IgD-negative memory B cell (primary cell): ENCODE data around the gene SLC22A4. TPM values are rescaled to one million over a fixed set of nuclear protein-coding genes. Genes with fewer than 3 reads are reported as not detected.

ENCODE experiments used
- H3K27ac Mint-ChIP-seq, 3 donors: one replicate each; pipeline ENCODE4 v1.8.0; 2020 to 2022; ENCODE audit warnings: mild to moderate bottlenecking in 3 of 3, mixed read lengths in 3 of 3, moderate library complexity in 1 of 3
- H3K27me3 Mint-ChIP-seq: one replicate; pipeline ENCODE4 v1.8.0; 2021; ENCODE audit warnings: mixed read lengths
- H3K36me3 Mint-ChIP-seq: one replicate; pipeline ENCODE4 v1.8.0; 2020; ENCODE audit warnings: mild to moderate bottlenecking, mixed read lengths
- H3K4me1 Mint-ChIP-seq, 3 donors: one replicate each; pipeline ENCODE4 v1.8.0; 2020 to 2022; ENCODE audit warnings: mixed read lengths in 3 of 3, mild to moderate bottlenecking in 1 of 3
- H3K4me3 Mint-ChIP-seq, 4 donors: one replicate each; pipeline ENCODE4 v1.8.0; 2020 to 2022; ENCODE audit warnings: mild to moderate bottlenecking in 4 of 4, mixed read lengths in 4 of 4, moderate library complexity in 3 of 4
- H3K9me3 Mint-ChIP-seq, 3 donors: one replicate each; pipeline ENCODE4 v1.8.0; 2020 to 2021; ENCODE audit warnings: mixed read lengths in 3 of 3, mild to moderate bottlenecking in 1 of 3
- polyA plus RNA-seq: library from polyadenylated mRNA; unstranded; fragments of 300-500 nt; fragmentation: Illumina TruSeq; gene quantifications from one replicate; pipeline ENCODE4 v1.2.3, GENCODE V29; 2021

The SLC22A4 gene
- polyA plus RNA-seq, 1 donor from 2014 or later: not detected

DNA sequence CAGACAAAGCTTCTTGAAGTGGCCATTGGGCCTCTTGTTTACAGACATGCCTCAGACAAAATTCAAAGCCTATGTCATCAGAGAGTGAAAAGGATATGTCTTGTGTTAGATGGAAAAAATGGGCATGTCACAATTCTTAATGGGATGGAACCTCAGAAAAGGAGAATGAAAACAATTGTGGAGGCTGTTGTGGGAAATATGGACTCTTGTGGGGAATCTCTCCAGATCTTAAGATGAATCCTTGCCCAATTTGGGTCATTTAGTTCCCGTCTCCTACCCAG, 94.8 kb downstream of the SLC22A4 start:
- peaks cover 17 to 24% (median 17%) of the 10 kb centered on the region in 3 donors for H3K4me1 Mint-ChIP-seq
- H3K4me3 Mint-ChIP-seq: no peak overlapping the region
- no peak overlapping the region for H3K27ac Mint-ChIP-seq
- no peaks in the 10 kb centered on the region for H3K27me3 Mint-ChIP-seq
- H3K9me3 Mint-ChIP-seq: no peaks in the 10 kb centered on the region
- H3K36me3 Mint-ChIP-seq: peaks cover 3% of the 10 kb centered on the region

DNA sequence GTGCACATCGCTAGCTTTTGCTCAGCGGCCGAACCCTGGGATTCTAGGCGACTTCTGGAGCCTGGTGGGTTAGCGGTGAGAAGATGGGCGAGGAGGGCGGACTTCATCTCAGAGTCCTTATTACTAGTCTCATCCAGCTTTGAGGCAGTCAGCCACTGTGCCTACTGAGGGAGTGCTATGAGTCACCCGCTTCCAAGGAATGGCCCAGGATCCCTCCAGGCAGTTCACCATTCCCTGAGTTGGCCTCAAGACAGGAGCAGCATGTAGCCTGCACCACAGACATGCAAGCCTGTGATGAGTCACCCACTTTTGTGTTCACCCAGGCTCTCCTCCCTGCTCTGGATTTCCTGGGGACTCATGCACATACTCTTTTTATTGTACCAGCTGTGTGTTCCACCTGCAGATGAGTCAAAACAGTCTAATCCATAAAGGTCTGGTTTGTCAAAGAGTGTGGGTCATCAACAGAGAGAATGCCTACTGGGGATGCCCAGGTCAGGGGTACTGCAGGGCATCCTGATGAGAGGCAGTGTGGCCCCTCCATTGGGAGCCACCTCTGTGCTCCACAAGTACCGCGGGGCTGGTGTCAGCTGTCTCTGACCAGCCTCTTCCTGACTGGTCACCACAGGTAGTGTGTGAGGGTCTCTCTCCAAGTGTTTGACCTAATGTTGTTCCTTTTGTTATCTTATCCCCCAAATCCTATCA, 95.5 kb downstream of the SLC22A4 start:
- H3K36me3 Mint-ChIP-seq: peaks cover 3% of the 10 kb centered on the region
- H3K27me3 Mint-ChIP-seq: no peaks in the 10 kb centered on the region
- H3K27ac Mint-ChIP-seq: peak overlapping the region in 2 of 3 donors; percentile 13 to 67
- H3K4me3 Mint-ChIP-seq: no peak overlapping the region
- H3K9me3 Mint-ChIP-seq: no peaks in the 10 kb centered on the region
- peaks cover 22 to 32% (median 24%) of the 10 kb centered on the region in 3 donors for H3K4me1 Mint-ChIP-seq

DNA sequence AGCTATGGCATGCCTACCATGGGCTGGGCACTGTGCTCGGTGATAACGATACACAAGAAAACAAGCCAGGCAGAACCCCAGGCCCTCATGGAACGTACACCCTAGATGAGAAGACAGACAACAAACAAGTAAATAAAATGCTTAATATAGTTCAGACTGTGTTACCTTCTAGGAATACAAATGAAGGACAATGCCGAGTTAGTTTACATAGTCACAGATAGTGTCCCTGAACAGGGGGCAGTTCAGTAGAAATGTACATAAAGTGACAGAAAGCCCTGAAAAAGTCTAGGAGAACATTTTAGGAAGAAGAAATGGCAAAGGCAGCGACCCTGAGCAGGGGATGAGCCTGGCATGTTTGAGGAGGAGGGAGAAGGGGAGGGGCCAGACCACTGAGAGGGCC, 97.1 kb downstream of the SLC22A4 start:
- Mint-ChIP-seq H3K4me3 (no peak overlapping the region), H3K27me3 (no peaks in the 10 kb centered on the region), H3K27ac (peak overlapping the region in 1 of 3 donors; percentile 66), H3K4me1 (peaks cover 26 to 38% (median 28%) of the 10 kb centered on the region in 3 donors), H3K36me3 (peaks cover 3% of the 10 kb centered on the region), H3K9me3 (no peaks in the 10 kb centered on the region)

DNA sequence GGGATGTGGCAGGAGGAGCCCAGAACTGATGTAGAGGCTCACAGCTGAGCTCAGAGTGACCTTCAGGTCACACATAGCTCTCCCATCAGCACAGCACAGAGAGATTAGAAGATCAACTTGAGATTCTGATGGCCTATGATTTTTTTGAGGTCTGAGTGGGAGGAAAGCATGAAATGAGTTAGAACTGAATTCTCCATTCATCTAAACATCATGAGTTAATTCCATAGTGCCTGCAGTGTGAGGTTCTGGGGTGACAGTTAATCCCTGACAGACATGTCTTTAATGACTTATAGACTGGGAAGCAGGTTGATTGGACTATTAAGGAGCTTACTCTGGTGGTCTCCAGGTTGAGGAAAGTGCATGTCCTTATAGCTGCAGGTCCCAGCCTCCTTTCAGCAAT, 97.7 kb downstream of the SLC22A4 start:
- Mint-ChIP-seq H3K36me3 (peaks cover 3% of the 10 kb centered on the region), H3K9me3 (no peaks in the 10 kb centered on the region), H3K4me1 (peaks cover 20 to 32% (median 22%) of the 10 kb centered on the region in 3 donors), H3K27me3 (no peaks in the 10 kb centered on the region), H3K27ac (peak overlapping the region in 2 of 3 donors; percentile 7 to 66), H3K4me3 (no peak overlapping the region)

DNA sequence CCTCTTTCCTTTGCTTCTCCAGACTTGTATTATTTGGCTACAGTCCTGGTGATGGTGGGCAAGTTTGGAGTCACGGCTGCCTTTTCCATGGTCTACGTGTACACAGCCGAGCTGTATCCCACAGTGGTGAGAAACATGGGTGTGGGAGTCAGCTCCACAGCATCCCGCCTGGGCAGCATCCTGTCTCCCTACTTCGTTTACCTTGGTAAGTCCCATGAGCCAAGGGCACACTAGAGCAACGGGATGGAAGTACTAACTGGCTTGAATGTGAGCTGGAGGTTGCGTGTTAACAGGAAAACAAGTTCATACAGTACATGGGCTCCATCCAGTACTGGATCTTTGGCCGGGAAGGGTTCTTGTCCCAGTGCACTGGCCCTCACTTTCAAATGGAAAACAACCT, 98.2 kb downstream of the SLC22A4 start:
- H3K36me3 Mint-ChIP-seq: peaks cover 3% of the 10 kb centered on the region
- peak overlapping the region in 1 of 3 donors; percentile 7 for H3K27ac Mint-ChIP-seq
- no peak overlapping the region for H3K4me3 Mint-ChIP-seq
- peaks cover 20 to 32% (median 21%) of the 10 kb centered on the region in 3 donors for H3K4me1 Mint-ChIP-seq
- no peaks in the 10 kb centered on the region for H3K27me3 Mint-ChIP-seq
- no peaks in the 10 kb centered on the region for H3K9me3 Mint-ChIP-seq

DNA sequence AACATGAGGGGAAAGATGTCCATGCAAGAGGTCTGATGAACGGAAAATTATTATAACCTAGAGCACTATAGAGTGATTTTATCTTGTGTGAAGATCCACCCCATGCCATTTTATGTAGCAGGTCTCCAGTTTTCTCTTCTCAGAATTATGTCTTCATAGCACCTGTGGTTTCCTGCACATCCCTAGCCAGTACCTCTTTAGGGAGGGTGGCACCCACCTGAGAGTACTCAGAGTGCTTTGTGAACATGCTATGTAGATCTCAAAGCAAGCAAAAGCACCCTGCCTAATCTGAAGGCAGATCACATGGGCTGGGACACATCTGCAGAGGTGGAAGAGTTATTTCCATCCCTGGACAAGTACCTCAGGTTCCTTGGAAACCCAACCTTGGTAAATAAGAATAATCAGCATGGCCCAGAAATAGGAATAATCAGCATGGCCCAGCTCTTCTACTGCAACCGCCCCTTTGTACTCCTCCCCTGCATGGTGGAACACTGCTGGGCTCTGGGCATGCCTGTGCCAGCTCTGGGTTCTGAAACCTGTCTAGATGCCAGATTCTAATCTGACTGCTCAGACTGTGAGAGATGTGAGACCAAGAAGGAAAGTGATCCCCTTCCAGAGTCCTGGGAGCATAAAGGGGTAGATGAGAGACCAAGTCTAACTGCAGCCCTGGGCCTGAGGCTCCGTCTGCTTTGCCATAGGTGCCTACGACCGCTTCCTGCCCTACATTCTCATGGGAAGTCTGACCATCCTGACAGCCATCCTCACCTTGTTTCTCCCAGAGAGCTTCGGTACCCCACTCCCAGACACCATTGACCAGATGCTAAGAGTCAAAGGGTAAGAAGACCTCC, 99.0 kb downstream of the SLC22A4 start:
- no peaks in the 10 kb centered on the region for H3K9me3 Mint-ChIP-seq
- peak overlapping the region in 2 of 3 donors; percentile 15 to 49 for H3K27ac Mint-ChIP-seq
- peaks cover 3% of the 10 kb centered on the region for H3K36me3 Mint-ChIP-seq
- no peaks in the 10 kb centered on the region for H3K27me3 Mint-ChIP-seq
- H3K4me1 Mint-ChIP-seq: peaks cover 20 to 32% (median 21%) of the 10 kb centered on the region in 3 donors
- H3K4me3 Mint-ChIP-seq: no peak overlapping the region

Other genes starting within 250 kb of the SLC22A4 start
- not detected for gene IL3, start 233.7 kb upstream of the SLC22A4 start, polyA plus RNA-seq
- gene CSF2, start 220.6 kb upstream of the SLC22A4 start, polyA plus RNA-seq: not detected
- 0.26 TPM for gene P4HA2, start 66.5 kb upstream of the SLC22A4 start, polyA plus RNA-seq
- not detected for gene PDLIM4, start 36.7 kb upstream of the SLC22A4 start, polyA plus RNA-seq
- 1.9 TPM for gene SLC22A5, start 75.3 kb downstream of the SLC22A4 start, polyA plus RNA-seq
- 207 TPM for gene IRF1, start 196.4 kb downstream of the SLC22A4 start, polyA plus RNA-seq
- not detected for gene IL5, start 249.1 kb downstream of the SLC22A4 start, polyA plus RNA-seq